Breast epithelium (tissue), 4 donors: ENCODE data around the gene DGCR8. TPM values are rescaled to one million over a fixed set of nuclear protein-coding genes. Genes with fewer than 3 reads are reported as not detected.

Experiments used
- DNase-seq, 2 donors: peaks; one replicate each; pipeline ENCODE4 v3.0.0-alpha.2; 2019; ENCODE audit warnings: low spot score in 2 of 2
- H3K27ac ChIP-seq, 2 donors: fragments of 200-600 bp; sonication (generic) in 1 of 2; one replicate each; pipeline ENCODE4 v1.5.1; 2016 to 2019; ENCODE audit warnings: mild to moderate bottlenecking in 1 of 2
- H3K27me3 ChIP-seq, 2 donors: fragments of 200-600 bp; sonication (generic) in 1 of 2; one replicate each; pipeline versions ENCODE4 v1.5.1 to v1.6.0; 2017 to 2019; ENCODE audit warnings: control low read depth in 1 of 2, mild to moderate bottlenecking in 1 of 2
- H3K36me3 ChIP-seq: fragments of 200-600 bp; one replicate; pipeline ENCODE4 v1.5.1; 2019
- H3K4me1 ChIP-seq, 2 donors: fragments of 200-600 bp; sonication (generic); one replicate each; pipeline ENCODE4 v1.5.1; 2016 to 2019; ENCODE audit warnings: control low read depth in 1 of 2
- H3K4me3 ChIP-seq, 3 donors: fragments of 200-600 bp; sonication (generic); 1 replicate in 2 of 3; 2 replicates in 1 of 3; pipeline ENCODE4 v1.5.1; 2016 to 2019; ENCODE audit warnings: mild to moderate bottlenecking in 3 of 3, moderate library complexity in 2 of 3
- H3K9me3 ChIP-seq, 2 donors: fragments of 200-600 bp; sonication (generic) in 1 of 2; one replicate each; pipeline ENCODE4 v1.5.1; 2016 to 2019; ENCODE audit warnings: control low read depth in 1 of 2
- CTCF ChIP-seq, 3 donors: fragments of 450-650 bp; IDR thresholded peaks; one replicate each; pipeline ENCODE4 v1.5.1; 2016 to 2017; ENCODE audit warnings: antibody characterized with exemption in 3 of 3, mild to moderate bottlenecking in 3 of 3, moderate library complexity in 3 of 3
- POLR2A ChIP-seq: fragments of 450-650 bp; IDR thresholded peaks from one replicate; pipeline ENCODE4 v1.6.1; 2016; ENCODE audit warnings: antibody characterized with exemption, mild to moderate bottlenecking, moderate library complexity
- POLR2AphosphoS5 ChIP-seq, 3 donors: sonication (generic); formaldehyde crosslinking; IDR thresholded peaks; one replicate each; pipeline ENCODE4 v1.6.1; 2017; ENCODE audit warnings: antibody characterized with exemption in 3 of 3
- intact Hi-C: fragments of 100-400 bp; cut with DNase I; formaldehyde crosslinking; loops from one replicate; pipeline ENCODE4 v1.15.1; 2023; ENCODE audit warnings: low total_unique reads
- total RNA-seq, 3 donors: library from RNA; depleted of rRNA; stranded (reverse); fragments of >200 nt; gene quantifications; one replicate each; pipeline ENCODE4 v1.1.0, GENCODE V29; 2016

Gene DGCR8
- total RNA-seq, 3 donors from 2014 or later = 18.4 to 34.7 (median 29.0) TPM

- intact Hi-C loops = no loop called here
- Histone ChIP-seq H3K36me3 (no peaks in the 10 kb centered on the region), H3K4me1 (peaks cover 5 to 21% of the 10 kb centered on the region in 2 donors), H3K27ac (peak within 1 kb of the TSS; percentile 87 to 91), H3K9me3 (no peaks in the 10 kb centered on the region), H3K27me3 (no peaks in the 10 kb centered on the region), H3K4me3 (peak within 1 kb of the TSS; percentile 70 to 94 (median 85))
- DNase-seq = peak; percentile 96 to 97
- TF ChIP-seq POLR2A = no peak
- TF ChIP-seq POLR2AphosphoS5 (IDR thresholded peaks at IDR 0.05) = peak; percentile 83 to 90 (median 89)
Observed at GRCh38 chr22:20116951-20117632, 37.1 kb downstream of the DGCR8 start, which contains the start of gene TRMT2A. Gene TRMT2A (minus strand): TSS chr22:20117226. CDS start chr22:20116906, 320 bp downstream.

- Histone ChIP-seq H3K4me1 (peaks cover 5 to 21% of the 10 kb centered on the region in 2 donors), H3K27me3 (no peaks in the 10 kb centered on the region), H3K4me3 (peak overlapping the region; percentile 70 to 94 (median 85)), H3K9me3 (no peaks in the 10 kb centered on the region), H3K27ac (peak overlapping the region; percentile 87 to 91), H3K36me3 (no peaks in the 10 kb centered on the region)
- TF ChIP-seq POLR2AphosphoS5 (IDR thresholded peaks at IDR 0.05) = no peak
- no peak for TF ChIP-seq POLR2A
- no peak for TF ChIP-seq CTCF (IDR thresholded peaks at IDR 0.05)
- no peak for DNase-seq
- intact Hi-C loops = no loop called here
Observed at GRCh38 chr22:20117633-20118299, 37.7 kb downstream of the DGCR8 start.

DNA sequence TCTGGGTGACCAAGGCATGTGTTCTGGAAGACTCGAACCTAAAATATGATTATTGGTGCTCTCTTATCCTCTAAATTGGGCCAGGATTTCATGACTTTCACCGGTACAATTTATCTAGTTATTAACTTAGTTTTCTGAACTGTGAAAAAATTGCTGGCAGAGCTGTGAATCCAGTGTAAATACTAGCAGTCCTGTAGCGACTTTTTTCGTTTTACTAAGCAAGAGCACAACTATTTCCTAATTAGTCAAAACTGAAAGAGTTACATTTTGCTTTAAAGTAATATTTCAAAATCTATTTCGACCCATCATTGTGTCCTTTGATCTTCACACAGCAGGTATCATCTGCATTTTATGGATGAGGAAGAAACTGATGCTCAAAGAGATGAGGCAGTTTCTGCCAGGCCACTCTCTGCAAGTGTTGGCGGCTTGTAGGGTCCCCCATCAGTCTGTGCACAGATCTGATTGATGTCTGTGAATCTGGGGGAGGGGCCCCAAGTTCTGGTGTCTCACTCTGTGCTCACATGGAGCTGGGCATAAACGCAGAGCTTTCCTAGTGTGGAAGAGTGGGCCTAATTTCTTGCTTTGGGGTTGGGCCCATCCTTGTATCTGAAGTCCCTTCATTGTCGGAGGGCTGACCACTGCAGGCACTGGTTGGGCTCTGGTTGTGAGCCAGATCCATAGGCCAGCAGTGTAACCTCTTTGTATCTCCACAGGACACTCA lies 38.4 kb downstream of the DGCR8 start:
- Histone ChIP-seq H3K27me3 (no peaks in the 10 kb centered on the region), H3K9me3 (no peaks in the 10 kb centered on the region), H3K36me3 (no peaks in the 10 kb centered on the region), H3K27ac (peak overlapping the region; percentile 87 to 91), H3K4me3 (peak overlapping the region; percentile 70 to 94 (median 85)), H3K4me1 (peaks cover 5 to 21% of the 10 kb centered on the region in 2 donors)
- intact Hi-C loops = no loop called here
- DNase-seq = no peak
- TF ChIP-seq CTCF (IDR thresholded peaks at IDR 0.05) (no peak), POLR2A (no peak), POLR2AphosphoS5 (IDR thresholded peaks at IDR 0.05) (no peak)

DNA sequence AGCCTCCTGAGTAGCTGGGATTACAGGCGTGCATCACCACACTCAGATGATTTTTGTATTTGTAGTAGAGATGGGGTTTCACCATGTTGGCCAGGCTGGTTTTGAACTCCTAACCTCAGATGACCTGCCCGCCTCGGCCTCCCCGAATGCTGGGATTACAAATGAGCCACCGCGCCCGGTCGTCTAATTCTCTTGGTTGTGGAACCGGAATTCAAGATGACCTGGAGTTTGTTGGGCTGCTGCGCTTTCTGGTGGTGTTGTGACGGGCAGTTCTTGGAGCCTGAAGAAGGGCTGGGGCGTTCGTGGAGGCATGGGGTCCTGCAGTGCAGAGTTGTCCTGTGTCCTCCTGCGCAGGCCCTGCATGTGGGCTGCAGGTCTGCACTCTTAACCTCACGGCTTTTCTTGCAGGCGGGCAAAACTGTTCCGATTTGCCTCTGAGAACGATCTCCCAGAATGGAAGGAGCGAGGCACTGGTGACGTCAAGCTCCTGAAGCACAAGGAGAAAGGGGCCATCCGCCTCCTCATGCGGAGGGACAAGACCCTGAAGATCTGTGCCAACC lies 41.9 kb downstream of the DGCR8 start:
- TF ChIP-seq CTCF (IDR thresholded peaks at IDR 0.05) = no peak
- no peak for TF ChIP-seq POLR2AphosphoS5 (IDR thresholded peaks at IDR 0.05)
- TF ChIP-seq POLR2A = no peak
- Histone ChIP-seq H3K4me3 (no peak overlapping the region), H3K36me3 (no peaks in the 10 kb centered on the region), H3K27me3 (no peaks in the 10 kb centered on the region), H3K27ac (no peak overlapping the region), H3K4me1 (peaks cover 0 to 13% of the 10 kb centered on the region in 2 donors), H3K9me3 (no peaks in the 10 kb centered on the region)
- intact Hi-C loops = no loop called here
- no peak for DNase-seq

DNA sequence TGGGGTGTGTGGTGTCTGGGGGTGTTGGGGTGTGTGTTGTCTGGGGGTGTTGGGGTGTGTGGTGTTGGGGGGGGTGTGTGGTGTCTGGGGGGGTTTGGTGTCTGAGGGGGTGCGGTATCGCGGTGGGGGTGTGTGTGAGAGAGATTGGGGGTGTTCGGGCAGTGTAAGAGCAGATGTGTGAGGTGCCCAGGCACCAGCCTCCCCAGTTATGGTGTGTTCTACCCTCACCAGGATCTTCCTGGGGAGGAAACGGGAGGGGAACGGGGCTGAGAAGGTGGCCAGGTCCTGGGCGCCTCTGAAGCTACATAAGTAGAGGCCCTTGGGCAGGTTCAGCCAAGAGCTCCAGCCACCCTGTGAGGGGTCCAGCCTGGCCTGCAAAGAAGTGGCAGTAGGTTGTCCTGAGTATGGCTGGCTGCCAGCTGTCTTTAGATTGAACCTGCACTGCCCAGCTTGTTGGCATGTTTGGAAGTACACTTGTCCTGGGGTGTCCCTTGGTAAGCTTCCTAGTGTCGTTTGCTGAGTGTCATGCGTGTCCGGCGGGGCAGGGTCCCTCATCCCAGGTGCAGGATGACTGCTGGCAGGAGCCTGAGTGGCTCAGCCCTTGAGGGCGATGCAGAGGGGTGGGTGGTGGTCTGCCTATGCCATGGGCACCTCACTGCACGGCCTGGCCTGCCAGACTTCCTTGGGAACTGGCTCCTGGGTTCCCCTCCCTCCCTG lies 43.5 kb downstream of the DGCR8 start:
- Histone ChIP-seq H3K27ac (no peak overlapping the region), H3K4me3 (no peak overlapping the region), H3K36me3 (no peaks in the 10 kb centered on the region), H3K27me3 (no peaks in the 10 kb centered on the region), H3K4me1 (peaks cover 0 to 8% of the 10 kb centered on the region in 2 donors), H3K9me3 (no peaks in the 10 kb centered on the region)
- TF ChIP-seq POLR2A = no peak
- no peak for TF ChIP-seq POLR2AphosphoS5 (IDR thresholded peaks at IDR 0.05)
- no peak for TF ChIP-seq CTCF (IDR thresholded peaks at IDR 0.05)
- DNase-seq = no peak
- intact Hi-C loops = no loop called here
